ENCODE data around the gene EMC9. TPM values are rescaled to one million over a fixed set of nuclear protein-coding genes. Genes with fewer than 3 reads are reported as not detected.
A peak's percentile ranks its signal among the peaks of the same experiment; 100 is the strongest.

The EMC9 gene
- total RNA-seq, 1 experiment from 2014 or later = 42.0 TPM

DNA sequence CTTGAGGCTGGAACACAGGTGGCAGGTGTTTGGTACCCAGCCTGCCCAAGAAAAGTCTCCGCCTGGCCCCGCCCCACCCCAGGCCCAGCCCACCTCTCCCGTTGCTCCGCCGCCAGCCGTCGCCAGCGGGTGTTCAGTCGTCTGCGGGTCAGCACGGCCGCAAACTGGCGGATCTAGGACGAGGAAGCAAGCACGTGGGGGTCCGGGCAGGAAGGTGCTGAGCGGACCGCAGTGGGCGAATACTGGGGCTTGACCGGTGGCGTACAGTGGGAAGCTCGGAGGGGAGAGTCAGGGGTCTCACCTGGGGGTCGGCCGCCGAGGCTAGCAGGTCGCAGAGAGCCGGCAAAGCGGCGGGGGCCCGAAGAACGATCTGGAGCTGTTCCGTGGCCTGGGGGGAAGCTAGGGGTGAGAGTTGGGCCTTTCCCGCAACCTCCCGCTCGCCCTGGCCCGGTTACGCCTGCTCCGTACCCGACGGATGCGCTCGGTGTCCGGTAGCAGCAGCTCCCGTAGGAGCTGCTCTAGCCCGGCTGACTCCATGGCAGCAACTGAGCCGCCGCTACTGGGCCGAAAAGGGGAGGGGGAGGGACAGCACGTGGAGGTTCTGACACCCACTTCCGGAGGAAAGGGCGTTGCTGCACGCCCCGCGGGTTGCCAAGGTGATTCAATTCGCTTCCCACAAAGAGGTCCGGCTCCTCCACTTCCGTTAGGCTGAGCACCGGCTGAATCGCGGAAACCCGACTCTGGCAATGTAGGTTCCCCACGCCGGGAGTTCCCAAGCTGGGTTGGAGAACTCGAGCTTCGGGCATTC, 47.1 kb upstream of the EMC9 start, which contains the start of gene IPO4 (continued):
- TF ChIP-seq, protein P1, sequence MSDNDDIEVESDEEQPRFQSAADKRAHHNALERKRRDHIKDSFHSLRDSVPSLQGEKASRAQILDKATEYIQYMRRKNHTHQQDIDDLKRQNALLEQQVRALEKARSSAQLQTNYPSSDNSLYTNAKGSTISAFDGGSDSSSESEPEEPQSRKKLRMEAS (IDR thresholded peaks at IDR 0.05) = peak; percentile 100
- TF ChIP-seq SIN3A (IDR thresholded peaks at IDR 0.05; ENCODE audit: low read depth) (peak; percentile 97), CBX3 (IDR thresholded peaks at IDR 0.05; ENCODE audit: low read depth) (peak; percentile 97), ZBTB33 (IDR thresholded peaks at IDR 0.05; ENCODE audit: extremely low read depth, insufficient replicate concordance, low read length) (peak; percentile 61), SRF (IDR thresholded peaks at IDR 0.05; ENCODE audit: low read depth) (peak; percentile 87), POLR2A (IDR thresholded peaks at IDR 0.05; ENCODE audit: borderline replicate concordance, extremely low read depth, insufficient read depth, insufficient read length) (peak; percentile 88), FOSL1 (IDR thresholded peaks at IDR 0.05; ENCODE audit: low read depth) (no peak; the same call in 1 of the 2 replicates), RAD21 (IDR thresholded peaks at IDR 0.05; ENCODE audit: low read depth) (no peak), ELF1 (IDR thresholded peaks at IDR 0.05; ENCODE audit: borderline replicate concordance, low read depth) (peak; percentile 57; the same call in 1 of the 2 replicates), TCF7L2 (IDR thresholded peaks at IDR 0.05; ENCODE audit: borderline replicate concordance, extremely low read depth, insufficient read depth, insufficient read length) (peak; percentile 65), POLR2AphosphoS5 (IDR thresholded peaks at IDR 0.05; ENCODE audit: low read depth, low read length) (peak; percentile 89)
- TF ChIP-seq, protein P2, sequence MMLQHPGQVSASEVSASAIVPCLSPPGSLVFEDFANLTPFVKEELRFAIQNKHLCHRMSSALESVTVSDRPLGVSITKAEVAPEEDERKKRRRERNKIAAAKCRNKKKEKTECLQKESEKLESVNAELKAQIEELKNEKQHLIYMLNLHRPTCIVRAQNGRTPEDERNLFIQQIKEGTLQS (IDR thresholded peaks at IDR 0.05) = no peak
